ENCODE data around the gene SOCS3.

The SOCS3 gene

GRCh38 chr17:78359997-78360370 lies at the start of gene SOCS3:
Gene SOCS3, minus strand, starts transcription at chr17:78360077. Its CDS starts 982 bp downstream, at chr17:78359095.
- no peak for FAIRE-seq

GRCh38 chr17:78409191-78409928 lies 49.5 kb upstream of the SOCS3 start:
- FAIRE-seq: no peak

- no peak for FAIRE-seq
Measured at GRCh38 chr17:78408476-78409050, 48.7 kb upstream of the SOCS3 start.

GRCh38 chr17:78407387-78408000 lies 47.6 kb upstream of the SOCS3 start:
- FAIRE-seq: peak; percentile 36

- no peak for FAIRE-seq
Measured at GRCh38 chr17:78406920-78407319, 47.0 kb upstream of the SOCS3 start.

GRCh38 chr17:78406396-78406795 lies 46.5 kb upstream of the SOCS3 start:
- FAIRE-seq: no peak

- no peak for FAIRE-seq
Measured at GRCh38 chr17:78403822-78404221, 43.9 kb upstream of the SOCS3 start.

GRCh38 chr17:78401891-78402290 lies 42.0 kb upstream of the SOCS3 start:
- no peak for FAIRE-seq

GRCh38 chr17:78401246-78401645 lies 41.4 kb upstream of the SOCS3 start:
- no peak for FAIRE-seq

- no peak for FAIRE-seq
Measured at GRCh38 chr17:78400581-78401240, 40.8 kb upstream of the SOCS3 start.

GRCh38 chr17:78399693-78400144 lies 39.8 kb upstream of the SOCS3 start:
- no peak for FAIRE-seq

- no peak for FAIRE-seq
Measured at GRCh38 chr17:78399028-78399692, 39.3 kb upstream of the SOCS3 start.

- no peak for FAIRE-seq
Measured at GRCh38 chr17:78398390-78398789, 38.5 kb upstream of the SOCS3 start.

- FAIRE-seq: no peak
Measured at GRCh38 chr17:78397681-78398101, 37.8 kb upstream of the SOCS3 start.

GRCh38 chr17:78396441-78397337 lies 36.8 kb upstream of the SOCS3 start:
- FAIRE-seq: no peak

- FAIRE-seq: no peak
Measured at GRCh38 chr17:78395155-78395554, 35.3 kb upstream of the SOCS3 start.

GRCh38 chr17:78394209-78394608 lies 34.3 kb upstream of the SOCS3 start:
- FAIRE-seq: no peak

GRCh38 chr17:78393575-78393974 lies 33.7 kb upstream of the SOCS3 start:
- no peak for FAIRE-seq

- FAIRE-seq: no peak
Measured at GRCh38 chr17:78392295-78392694, 32.4 kb upstream of the SOCS3 start.

GRCh38 chr17:78391843-78392242 lies 32.0 kb upstream of the SOCS3 start:
- no peak for FAIRE-seq

- FAIRE-seq: no peak
Measured at GRCh38 chr17:78391051-78391431, 31.2 kb upstream of the SOCS3 start.

All from islet of Langerhans (tissue), 1 donor.